NCI-H187 (cell line): ENCODE measurements around the gene ACSL3.
"Not testable (repeated sequence)": the region's sequence is repeated elsewhere in the genome, so short reads cannot be mapped to it uniquely, and the experiment has no call there.

ENCODE experiments used
- DNase-seq, 2 experiments: peaks; one replicate each; lab custom pipeline; 2025; lab: John Stamatoyannopoulos, UW

Gene ACSL3

DNA sequence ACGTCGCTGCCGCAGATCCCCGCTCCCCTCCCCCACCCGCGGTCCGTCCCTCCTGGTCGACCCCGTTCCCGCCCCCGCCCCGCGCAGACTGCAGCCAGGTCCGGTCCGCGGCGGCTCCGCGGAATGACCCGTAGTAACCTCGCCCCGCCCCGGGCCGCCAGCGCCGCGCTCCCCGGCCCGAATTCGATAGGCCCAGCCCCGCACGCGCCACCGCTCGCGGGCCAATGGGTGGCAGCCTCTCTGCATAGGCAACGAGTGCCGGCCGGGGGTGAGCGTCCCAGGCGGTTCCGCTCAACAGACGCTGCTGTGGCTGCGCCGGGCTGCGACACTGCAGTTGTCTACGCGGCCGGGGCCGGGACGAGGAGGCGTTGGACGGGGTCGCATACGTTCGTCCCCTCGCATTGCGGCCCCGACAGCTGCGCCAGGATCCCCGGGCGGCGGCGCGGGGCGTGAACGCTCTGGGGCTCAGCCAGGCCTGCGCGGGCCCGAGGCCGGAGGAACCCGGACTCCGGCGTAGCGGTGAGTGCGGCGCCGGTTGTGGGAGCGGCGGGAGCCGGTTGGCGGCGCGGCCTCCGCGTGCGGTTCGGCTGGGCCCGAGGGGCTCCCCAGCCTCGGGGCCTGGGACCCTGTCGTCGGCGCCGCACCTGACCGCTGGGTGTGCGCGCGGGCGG lies at the start of gene ACSL3:
Gene ACSL3 (plus strand): TSS at position 297 of the 671 bp plus-strand sequence. CDS start 47,737 bp downstream, outside the sequence.
- peak; percentile 26 to 76 for DNase-seq

DNA sequence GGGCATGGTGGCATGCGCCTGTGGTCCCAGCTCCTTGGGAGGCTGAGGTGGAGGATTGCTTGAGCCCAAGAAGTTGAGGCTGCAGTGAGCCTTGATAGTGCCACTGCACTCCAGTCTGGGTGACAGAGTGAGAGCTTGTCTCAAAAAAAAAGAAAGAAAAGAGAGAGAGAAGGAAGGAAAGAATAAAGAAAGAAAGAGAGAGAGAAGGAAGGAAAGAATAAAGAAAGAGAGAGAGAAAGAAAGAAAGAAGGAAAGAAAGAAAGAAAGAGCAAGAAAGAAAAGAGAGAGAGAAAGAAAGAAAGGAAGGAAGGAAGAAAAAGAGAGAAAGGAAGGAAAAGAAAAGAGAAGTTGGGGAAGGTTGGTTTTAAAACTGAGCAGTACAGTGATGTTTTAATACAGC lies 49.0 kb upstream of the ACSL3 start:
- no peak for DNase-seq

DNA sequence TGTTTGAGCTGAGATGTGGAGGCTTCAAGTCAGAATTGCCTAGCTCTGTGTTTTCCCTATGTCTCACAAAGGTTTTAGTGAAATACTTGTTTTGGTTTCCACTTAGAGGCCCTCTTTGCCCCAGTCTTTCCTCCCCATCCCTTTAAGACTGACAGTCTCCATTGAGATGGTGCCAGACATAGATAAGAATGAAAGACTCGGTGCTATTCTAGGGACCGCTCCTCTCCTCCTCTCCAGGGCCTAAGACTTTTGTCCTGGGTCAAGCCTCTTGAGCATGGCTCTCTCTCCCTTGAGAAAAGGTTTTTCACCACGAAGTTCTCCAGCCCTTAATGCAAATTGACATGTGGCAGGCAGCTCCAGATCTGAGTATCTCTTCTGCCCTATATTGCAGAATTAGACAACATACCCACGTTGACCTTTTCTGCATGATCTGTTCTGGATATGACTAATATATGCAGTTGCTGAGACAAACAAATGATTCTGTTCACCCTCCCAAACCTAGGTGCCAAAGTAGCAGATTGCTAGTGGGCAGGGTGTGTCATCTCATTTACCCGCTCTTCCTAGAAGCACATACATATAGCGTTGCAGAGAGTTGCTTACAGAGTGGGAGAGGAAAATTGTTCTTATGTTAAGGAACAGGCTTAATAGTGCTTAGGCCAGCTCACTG lies 47.5 kb upstream of the ACSL3 start:
- DNase-seq = no peak

DNA sequence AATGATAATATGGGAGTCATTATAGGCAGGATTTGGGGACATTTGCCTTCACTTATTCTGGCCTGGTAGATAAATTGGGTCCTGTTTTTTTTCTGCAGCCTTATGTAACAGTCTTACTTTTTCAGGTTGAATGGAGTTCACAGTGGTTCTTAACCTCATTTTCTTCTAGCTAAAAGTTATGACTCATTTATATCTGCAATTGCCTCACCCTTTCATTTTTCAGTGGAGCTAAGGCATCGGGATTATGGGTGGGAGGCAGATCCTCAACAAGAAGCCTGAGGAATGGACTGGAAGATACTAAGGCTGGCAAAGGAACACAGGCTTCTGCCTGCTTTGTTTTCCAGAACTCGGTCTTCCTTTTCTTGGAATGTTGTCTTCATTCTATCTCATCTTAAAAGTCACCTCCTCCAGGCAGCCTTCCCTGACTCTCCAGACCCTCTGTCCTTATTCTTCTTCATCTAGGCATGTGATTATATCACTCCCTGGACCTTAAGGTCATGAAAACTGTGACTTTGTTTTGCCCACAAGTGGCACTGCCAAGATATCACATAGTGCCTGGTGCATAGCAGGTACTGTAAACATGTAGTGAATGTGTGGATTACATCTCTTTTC lies 41.0 kb upstream of the ACSL3 start:
- DNase-seq = no peak

DNA sequence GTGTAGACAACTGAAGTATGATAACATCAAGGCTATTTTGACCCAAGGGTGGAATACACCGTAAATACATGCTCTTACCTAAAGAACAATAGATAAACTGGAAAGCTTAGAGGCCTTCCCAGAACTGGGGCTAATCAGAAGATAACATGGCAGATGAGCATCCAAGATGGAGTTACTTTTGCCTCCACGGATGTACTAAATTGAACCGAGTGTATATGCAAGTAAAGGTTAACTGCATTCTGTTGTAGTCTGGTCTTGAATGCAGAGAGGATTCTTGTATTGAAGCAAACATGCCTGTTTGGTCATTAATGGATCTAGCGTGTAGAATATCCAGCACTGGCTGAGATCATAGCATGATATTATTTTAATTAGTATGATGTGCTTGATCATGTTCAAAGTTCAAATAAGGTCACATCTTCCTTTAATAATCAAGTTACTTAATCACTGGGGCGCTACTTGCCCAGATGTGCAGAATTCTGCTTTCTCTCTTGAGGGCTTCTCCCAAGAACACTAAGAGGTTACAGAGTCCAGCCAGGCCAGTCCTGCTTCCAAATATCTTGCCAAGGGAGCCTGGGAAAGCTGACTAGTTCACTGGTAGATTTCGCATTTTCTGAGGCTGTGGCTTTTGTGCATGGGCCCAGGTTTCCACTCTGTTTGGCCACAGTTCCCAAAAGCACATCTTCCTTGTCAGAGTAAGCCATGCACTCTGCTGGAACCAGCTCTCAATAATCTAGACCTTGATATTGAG lies 37.5 kb upstream of the ACSL3 start:
- DNase-seq = no peak

DNA sequence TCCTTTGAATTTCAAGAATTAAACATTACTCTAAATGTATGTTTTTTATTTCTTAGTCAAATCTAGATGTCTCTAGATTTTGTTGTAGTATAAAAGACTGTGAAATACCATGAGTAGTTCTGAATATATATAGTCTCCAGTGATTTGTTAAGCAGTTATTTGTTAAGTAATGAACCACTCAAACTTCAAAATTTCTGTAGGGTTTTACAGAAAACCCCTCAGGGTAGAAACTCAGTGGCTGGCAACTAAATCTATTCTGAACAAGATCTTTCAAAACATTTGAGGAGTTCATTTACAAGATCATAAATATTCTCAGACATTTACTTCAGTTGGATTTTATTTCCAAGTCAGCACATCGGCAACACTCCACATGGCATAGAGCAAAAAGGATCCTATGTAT lies 35.8 kb upstream of the ACSL3 start:
- DNase-seq = no peak

DNA sequence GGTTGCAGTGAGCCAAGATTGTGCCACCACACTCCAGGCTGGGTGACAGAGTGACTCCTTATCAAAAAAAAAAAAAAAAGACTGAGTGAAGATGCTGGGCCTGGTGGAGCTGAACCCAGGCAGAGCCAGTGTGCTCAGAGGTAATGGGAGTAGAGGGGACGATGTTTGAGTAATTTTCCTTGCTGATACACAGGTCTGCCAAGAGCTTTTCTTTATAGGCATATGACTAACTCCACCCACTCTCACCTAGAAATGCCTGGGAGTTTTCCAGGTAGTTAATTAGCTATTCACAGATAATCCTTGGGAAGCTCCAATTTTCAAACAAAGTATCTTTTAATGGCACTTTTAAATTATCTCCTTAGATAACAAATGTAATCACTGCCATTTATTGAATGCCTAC lies 33.4 kb upstream of the ACSL3 start:
- no peak for DNase-seq

DNA sequence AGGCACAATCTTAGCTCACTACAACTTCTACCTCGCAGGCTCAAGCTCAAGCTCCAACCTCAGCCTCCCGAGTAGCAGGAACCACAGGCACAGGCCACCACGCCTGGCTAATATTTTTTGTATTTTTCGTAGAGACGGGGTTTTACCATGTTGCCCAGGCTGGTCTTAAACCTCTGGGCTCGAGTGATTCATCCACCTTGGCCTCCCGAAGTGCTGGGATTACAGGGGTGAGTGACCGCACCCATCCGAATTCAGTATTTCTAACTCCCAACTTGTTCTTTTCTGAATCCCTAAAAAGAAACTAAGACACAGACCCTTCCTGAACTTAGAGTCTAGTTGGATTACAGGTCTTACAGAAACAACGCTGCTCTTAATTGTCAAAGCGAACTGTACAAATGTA lies 32.3 kb upstream of the ACSL3 start:
- DNase-seq = no peak

DNA sequence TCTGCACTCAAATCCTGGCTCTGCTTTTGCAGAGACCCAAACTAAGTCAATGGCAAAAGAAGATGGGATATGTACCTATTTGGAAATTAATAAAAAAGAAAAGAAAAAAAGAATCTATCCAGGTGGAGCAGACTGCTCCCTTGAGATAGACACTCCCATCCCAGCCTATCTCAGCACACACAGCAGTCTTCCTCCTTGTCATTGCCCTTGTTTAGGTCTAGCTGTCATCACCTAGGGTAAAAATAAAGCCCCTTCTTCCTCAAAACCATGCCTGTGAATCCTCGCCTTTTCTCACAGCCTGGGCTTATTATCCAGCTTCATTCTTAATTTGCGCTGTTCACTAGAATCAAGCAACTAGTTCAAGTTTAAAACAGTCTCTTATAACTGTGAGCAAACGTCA lies 30.7 kb upstream of the ACSL3 start:
- DNase-seq = no peak

DNA sequence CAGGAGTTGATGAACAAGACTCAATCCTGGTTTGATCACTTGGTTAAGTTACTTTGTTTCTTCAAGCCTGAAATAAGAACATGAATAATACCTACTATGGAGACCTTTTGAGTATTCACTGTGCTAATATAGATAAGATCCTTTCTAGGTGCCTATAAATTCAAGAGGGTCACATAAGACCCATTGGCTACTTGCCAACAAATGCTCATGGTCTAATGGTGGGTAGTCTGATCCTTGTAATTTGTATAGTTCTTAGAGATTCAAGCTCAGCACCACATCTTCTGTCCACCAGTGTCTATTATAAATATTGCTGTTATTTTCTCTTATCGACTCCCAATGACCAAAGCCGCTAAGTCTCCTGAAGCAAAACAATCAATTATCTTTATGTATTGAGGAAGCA lies 27.4 kb upstream of the ACSL3 start:
- DNase-seq = no peak

DNA sequence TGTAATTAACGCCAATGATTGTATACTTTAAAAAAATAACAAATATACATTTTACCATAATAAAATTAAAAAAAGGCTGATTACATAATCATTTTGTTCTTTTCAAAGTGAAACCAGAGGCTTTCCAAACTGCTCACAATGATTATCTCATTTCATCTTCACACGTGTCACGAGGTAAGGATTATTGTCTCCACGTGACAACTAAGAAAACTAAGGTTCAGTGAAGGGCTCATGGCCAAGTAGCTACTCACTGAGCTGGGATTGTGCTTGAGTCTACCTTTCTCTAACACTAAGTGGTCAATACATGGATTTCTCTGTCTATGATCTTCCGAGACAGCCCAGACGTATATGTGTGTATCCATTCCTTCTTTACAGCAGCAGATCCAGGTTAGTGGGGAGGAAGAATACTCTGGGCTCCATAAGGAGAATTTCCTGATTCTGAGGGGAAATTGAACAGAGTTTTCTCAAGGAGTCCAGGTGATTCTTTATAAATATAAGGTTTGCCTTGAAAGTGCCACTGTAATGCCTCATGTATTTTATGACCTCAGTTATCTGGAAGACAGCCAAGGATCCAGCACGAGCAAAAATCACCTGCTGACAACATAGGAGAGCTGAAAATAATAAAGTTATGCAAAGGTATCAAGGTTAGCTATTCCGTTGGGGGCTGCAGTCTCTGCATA lies 25.6 kb upstream of the ACSL3 start:
- no peak for DNase-seq

DNA sequence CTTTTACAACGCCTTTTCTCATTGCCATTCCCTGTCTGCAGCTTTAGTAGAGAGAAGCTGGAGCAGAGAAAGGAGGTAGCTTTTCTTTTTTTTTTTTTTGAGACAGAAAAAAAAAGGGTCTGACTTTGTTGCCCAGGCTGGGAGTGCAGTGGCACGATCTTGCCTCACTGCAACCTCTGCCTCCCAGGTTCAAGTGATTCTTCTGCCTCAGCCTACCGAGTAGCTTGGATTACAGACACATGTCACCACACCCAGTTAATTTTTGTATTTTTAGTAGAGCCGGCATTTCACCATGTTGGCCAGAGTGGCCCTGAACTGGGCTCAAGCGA lies 25.0 kb upstream of the ACSL3 start:
- DNase-seq = no peak

DNA sequence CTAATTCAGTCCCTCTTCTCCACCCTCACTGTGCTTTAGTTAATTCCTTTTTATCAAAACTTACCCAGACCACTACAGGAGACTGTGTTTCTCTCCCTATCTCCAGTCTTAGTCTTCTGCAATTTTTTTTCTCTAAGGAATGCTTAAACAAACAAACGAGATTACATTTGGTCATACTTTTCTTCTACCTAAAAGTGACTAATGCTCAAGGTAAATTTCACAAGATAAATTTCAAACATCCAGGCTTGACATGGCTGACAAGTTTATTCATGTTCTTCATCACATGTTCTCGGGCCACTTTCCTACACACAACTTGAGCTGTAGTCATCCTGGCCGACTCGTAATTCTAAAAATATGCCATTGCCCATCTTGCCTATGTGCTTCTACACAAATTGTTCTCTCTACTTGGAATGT lies 23.2 kb upstream of the ACSL3 start:
- DNase-seq = no peak

DNA sequence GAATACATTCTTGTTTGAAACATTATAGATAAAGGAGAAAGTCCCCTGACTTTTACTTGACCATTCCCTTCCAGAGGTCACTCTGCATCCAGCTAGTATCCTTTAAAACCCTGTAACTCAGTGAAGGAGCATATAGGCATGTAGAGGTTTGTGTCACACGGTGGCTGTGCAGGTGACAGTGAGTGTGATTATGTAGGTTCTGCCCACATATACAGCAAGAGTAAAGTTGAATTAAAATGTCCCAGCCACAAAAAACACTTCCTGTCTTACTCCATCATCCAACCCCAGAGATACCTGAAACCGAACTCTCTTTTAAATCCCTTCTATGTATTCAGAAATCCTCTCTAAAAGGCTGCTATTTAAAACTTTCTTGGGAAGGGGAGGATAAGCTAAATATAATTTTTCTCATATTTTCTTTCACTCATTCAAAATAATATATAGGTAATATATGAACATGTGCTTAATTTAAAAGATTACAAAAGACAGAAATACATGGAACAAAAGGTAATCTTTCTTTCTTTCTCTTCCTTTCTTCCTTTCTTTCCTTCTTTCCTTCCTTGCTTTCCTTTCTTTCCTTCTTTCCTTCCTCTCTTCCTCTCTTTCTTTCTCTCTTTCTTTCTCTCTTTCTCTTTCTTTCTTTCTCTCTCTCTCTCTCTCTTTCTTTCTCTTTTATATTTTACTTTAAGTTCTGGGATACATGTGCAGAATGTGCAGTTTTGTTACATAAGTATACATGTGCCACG lies 20.6 kb upstream of the ACSL3 start:
- no peak for DNase-seq

DNA sequence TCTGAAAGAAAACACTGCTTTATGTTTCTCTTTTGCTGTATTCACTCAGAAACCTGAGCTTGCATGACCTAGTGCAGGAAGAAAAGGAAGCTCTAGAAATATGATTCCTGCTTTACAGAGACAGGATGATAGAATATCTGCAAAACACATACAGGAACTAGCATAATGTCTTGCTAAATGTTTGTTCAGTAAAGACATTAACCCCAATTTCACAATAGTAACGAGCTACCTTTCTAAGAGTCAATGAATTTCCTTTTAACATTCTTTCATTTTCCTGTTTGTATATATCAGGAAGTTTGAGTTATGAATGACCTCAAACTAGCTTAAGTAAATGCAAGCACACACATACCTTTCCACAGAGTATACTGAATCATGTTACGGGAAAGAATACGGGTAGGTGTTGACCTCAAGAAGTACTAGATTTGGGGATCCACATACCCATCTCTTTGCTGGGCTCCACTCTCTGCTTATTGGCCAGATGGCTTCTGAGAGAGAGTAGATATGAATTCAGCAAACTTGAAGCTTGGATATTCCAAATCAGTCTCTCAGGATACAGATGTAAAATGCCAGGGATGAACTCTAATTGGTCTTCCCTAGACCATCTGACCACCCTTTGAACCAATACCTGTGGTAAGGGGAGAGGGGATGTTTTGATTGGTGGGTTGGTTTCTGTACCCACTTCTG lies 18.2 kb upstream of the ACSL3 start:
- DNase-seq = no peak

DNA sequence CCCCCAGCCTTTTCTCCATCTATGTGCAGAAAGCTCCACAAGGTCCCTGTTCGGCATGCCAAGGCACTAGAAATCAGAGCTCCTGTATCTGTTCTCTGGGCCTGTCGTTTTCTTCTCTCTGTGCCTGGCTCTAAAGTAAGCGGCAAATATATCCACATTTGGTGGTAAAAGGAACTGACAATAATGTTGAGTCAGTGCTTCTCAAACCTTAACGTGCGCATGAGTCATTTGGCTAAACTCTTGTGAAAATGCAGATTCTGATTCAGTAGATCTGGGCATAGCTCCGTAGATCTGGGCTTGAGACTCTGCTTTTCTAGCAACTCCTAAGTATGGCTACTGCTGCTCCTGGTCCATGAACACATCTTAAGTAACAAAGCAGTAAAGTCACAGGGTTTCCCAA lies 16.5 kb upstream of the ACSL3 start:
- DNase-seq = no peak

DNA sequence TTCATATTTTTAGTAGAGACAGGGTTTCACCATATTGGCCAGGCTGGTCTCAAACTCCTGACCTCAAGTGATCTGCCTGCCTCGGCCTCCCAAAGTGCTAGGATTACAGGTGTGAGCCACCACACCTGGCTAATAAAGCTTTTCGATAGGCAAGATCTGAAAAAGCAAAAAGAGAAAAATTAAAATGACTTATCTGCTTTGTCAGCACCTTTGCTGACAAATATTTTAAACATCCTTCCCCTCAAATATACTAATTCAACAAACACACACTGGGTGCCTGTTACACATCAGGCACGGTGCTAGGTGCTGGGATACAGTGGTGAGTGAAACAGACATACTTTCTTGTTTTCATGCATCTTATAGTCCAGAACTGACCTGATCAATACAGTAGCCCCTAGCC lies 15.5 kb upstream of the ACSL3 start:
- not testable (repeated sequence) for DNase-seq

DNA sequence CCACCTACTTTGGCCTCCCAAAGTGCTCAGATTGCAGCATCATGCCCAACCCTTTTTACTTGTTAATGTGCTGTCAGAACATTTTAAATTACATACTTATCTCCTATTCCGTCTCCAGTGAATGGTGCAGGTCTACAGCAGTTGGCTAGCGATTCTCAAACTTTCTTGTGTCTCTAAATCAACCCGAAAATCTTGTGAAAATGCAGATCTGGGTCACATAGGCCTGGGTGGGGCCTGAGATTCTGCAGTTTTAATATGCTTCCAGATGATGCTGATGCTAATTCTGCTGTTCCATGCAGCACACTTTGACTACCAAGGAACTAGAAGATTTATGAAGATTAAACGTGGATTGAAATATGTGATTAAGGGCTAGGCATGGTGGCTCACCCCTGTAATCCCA lies 14.8 kb upstream of the ACSL3 start:
- no peak for DNase-seq

DNA sequence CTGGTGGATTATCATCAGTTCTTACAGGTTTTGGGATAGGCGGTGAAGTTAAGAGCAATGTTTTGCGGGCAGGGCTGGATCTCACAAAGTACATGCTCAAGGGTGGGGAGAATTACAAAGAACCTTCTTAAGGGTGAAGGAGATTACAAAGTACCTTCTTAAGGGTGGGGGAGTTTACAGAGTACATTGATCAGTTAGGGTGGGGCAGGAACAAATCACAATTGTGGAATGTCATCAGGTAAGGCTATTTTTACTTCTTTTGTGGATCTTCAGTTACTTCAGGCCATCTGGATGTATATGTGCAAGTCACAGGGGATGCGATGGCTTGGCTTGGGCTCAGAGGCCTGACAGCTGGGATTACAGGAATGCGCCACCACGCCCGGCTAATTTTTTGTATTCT lies 12.8 kb upstream of the ACSL3 start:
- not testable (repeated sequence) for DNase-seq

DNA sequence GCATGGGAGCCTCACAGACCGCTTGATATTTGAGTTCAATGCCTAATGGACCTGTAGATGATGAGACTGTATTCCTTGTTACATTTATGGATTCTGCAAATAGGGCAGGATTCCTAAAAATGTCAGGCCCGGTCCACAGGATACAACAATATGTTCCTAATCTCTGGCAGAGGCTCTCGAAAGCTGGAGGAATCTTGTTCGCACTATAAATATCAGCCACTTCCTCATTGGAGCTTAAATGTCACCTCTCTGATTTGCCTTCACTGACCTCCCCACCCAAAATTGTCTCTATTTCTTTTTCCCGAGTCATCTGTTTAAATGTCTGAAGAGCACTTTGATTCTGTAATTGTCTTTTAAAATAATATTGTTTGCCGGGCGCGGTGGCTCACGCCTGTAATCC lies 12.0 kb upstream of the ACSL3 start:
- DNase-seq = no peak
